HUES64 (cell line): Measurements from ENCODE around the gene SNX11.

ENCODE experiments used
- H3K27ac ChIP-seq: 2 replicates; pipeline ENCODE4 v1.7.0; 2013; ENCODE audit warnings: low read depth, low read length, inconsistent platforms
- H3K27me3 ChIP-seq: 2 replicates; pipeline ENCODE4 v1.6.1; 2013; ENCODE audit warnings: mild to moderate bottlenecking, low read length; ENCODE audit not compliant: insufficient read depth
- H3K36me3 ChIP-seq: 2 replicates; pipeline ENCODE4 v1.6.1; 2013; ENCODE audit warnings: mild to moderate bottlenecking, low read length; ENCODE audit not compliant: insufficient read depth
- H3K4me1 ChIP-seq: 2 replicates; pipeline ENCODE4 v1.6.1; 2013; ENCODE audit warnings: mild to moderate bottlenecking, low read length, moderate library complexity; ENCODE audit not compliant: insufficient read depth
- H3K4me3 ChIP-seq: 2 replicates; pipeline ENCODE4 v1.5.1; 2013; ENCODE audit warnings: mild to moderate bottlenecking, low read length, moderate library complexity
- H3K9ac ChIP-seq: 2 replicates; pipeline ENCODE4 v1.6.1; 2013; ENCODE audit warnings: mild to moderate bottlenecking, low read depth, low read length
- H3K9me3 ChIP-seq: 2 replicates; pipeline ENCODE4 v1.6.1; 2013; ENCODE audit warnings: low read depth, low read length; ENCODE audit not compliant: insufficient read depth
- WGBS: fragments of 150-250, 120-280 bp; methylation state at CpG from one replicate; pipeline ENCODE4 v1.1.7; 2013; ENCODE audit warnings: missing lambda C conversion rate; 5-methylcytosine and 5-hydroxymethylcytosine counted together

The SNX11 gene

DNA sequence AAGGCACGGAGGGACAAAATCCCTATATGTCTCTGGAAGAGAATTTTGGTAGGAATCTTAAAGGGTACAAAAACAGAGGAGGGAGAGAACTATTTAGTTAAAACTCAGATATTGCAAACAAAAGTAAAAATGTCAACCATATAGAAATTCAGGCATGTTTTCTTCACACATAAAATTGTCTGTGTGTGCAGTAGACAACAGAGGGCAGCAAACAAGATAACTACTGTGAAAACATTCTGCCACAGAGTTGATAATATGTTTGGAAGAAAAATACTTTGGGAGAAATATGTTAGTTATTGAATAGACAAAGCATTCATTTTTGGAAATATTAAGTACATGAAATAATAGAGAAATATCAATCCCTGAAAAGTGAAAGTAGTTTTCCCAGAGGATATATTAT lies 56.2 kb downstream of the SNX11 start:
- H3K36me3 ChIP-seq = no peaks in the 10 kb centered on the region
- H3K27me3 ChIP-seq = peaks cover 15% of the 10 kb centered on the region
- 80% methylated on average over 1 of the region's 1 CpG for WGBS
- H3K9ac ChIP-seq = no peak overlapping the region
- H3K27ac ChIP-seq = no peak overlapping the region
- no peak overlapping the region for H3K4me3 ChIP-seq
- H3K9me3 ChIP-seq = no peaks in the 10 kb centered on the region
- peaks cover 41% of the 10 kb centered on the region for H3K4me1 ChIP-seq

DNA sequence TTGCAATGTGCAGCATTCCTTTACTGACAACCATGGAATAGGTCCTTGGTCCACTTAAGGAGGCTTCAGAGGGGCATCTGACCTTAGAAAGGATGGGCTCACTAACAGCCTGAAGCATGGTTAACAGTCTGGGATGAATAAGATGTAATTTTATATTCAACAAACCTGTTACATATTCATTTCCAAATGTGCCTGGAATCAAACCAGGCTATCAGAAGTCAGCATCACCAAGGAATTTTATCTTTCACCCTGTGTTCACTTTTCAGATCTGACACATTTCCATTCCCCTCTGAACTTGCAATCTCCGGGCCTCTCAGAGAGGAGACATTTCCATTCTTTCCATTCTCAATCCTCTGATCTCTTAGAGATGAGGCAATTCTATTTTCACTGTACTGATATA lies 62.4 kb downstream of the SNX11 start:
- WGBS = 93% methylated on average over 1 of the region's 1 CpG
- H3K9ac ChIP-seq = no peak overlapping the region
- H3K4me3 ChIP-seq = no peak overlapping the region
- peaks cover 9% of the 10 kb centered on the region; the same call in 1 of the 2 replicates for H3K27me3 ChIP-seq
- H3K9me3 ChIP-seq = no peaks in the 10 kb centered on the region
- H3K36me3 ChIP-seq = no peaks in the 10 kb centered on the region
- no peaks in the 10 kb centered on the region for H3K4me1 ChIP-seq
- no peak overlapping the region for H3K27ac ChIP-seq
